T1000 (cell line): ENCODE results near the gene BAIAP2.
A peak's percentile ranks its signal among the peaks of the same experiment; 100 is the strongest.

ENCODE experiments used
- DNase-seq: peaks from one replicate; lab custom pipeline; 2025; ENCODE audit warnings: mixed read lengths; lab: John Stamatoyannopoulos, UW

Gene BAIAP2

GRCh38 chr17:81090361-81091136 is 55.6 kb downstream of the BAIAP2 start:
- DNase-seq = no peak

GRCh38 chr17:81091154-81091553 is 56.2 kb downstream of the BAIAP2 start:
- no peak for DNase-seq

GRCh38 chr17:81091774-81092517 is 57.0 kb downstream of the BAIAP2 start:
- DNase-seq = no peak

GRCh38 chr17:81092518-81093095 is 57.7 kb downstream of the BAIAP2 start:
- no peak for DNase-seq

GRCh38 chr17:81093619-81094508 is 58.9 kb downstream of the BAIAP2 start:
- DNase-seq = no peak

GRCh38 chr17:81094509-81095382 is 59.8 kb downstream of the BAIAP2 start:
- peak; percentile 98 for DNase-seq

- no peak for DNase-seq
Measured at GRCh38 chr17:81095383-81095762, 60.4 kb downstream of the BAIAP2 start.

GRCh38 chr17:81096741-81097133 is 61.8 kb downstream of the BAIAP2 start:
- no peak for DNase-seq

GRCh38 chr17:81097134-81097942 is 62.4 kb downstream of the BAIAP2 start:
- peak; percentile 74 for DNase-seq

- peak; percentile 63 for DNase-seq
Measured at GRCh38 chr17:81097943-81098308, 63.0 kb downstream of the BAIAP2 start.

GRCh38 chr17:81099888-81100287 is 64.9 kb downstream of the BAIAP2 start:
- DNase-seq = no peak

- DNase-seq = no peak
Measured at GRCh38 chr17:81100668-81101067, 65.7 kb downstream of the BAIAP2 start.

- DNase-seq = peak; percentile 84
Measured at GRCh38 chr17:81101614-81102306, 66.8 kb downstream of the BAIAP2 start.

- no peak for DNase-seq
Measured at GRCh38 chr17:81102352-81102751, 67.4 kb downstream of the BAIAP2 start.

- DNase-seq = no peak
Measured at GRCh38 chr17:81102869-81103268, 67.9 kb downstream of the BAIAP2 start.

- DNase-seq = no peak
Measured at GRCh38 chr17:81103379-81103778, 68.4 kb downstream of the BAIAP2 start.

GRCh38 chr17:81106716-81107115 is 71.8 kb downstream of the BAIAP2 start:
- DNase-seq = no peak

- DNase-seq = no peak
Measured at GRCh38 chr17:81108220-81108619, 73.3 kb downstream of the BAIAP2 start.

- DNase-seq = no peak
Measured at GRCh38 chr17:81109957-81110356, 75.0 kb downstream of the BAIAP2 start.
